Esophagus squamous epithelium (tissue), 5 donors: ENCODE results near the gene METTL22. TPM values are rescaled to one million over a fixed set of nuclear protein-coding genes. Genes with fewer than 3 reads are reported as not detected.

Experiments
- DNase-seq: peaks from one replicate; lab custom pipeline; 2025; lab: John Stamatoyannopoulos, UW
- H3K27ac ChIP-seq, 4 donors: fragments of 200-600 bp; sonication (generic); one replicate each; pipeline ENCODE4 v1.5.1; 2016 to 2019; ENCODE audit warnings: mild to moderate bottlenecking in 1 of 4
- H3K27me3 ChIP-seq, 4 donors: fragments of 200-600 bp; sonication (generic); 1 replicate in 3 of 4; 2 replicates in 1 of 4; pipeline versions ENCODE4 v1.5.1 to v1.6.0; 2017 to 2021; ENCODE audit warnings: antibody characterized with exemption in 1 of 4
- H3K36me3 ChIP-seq, 3 donors: fragments of 200-600 bp; sonication (generic); one replicate each; pipeline ENCODE4 v1.5.1; 2016 to 2019
- H3K4me1 ChIP-seq, 3 donors: fragments of 200-600 bp; sonication (generic); one replicate each; pipeline ENCODE4 v1.5.1; 2017 to 2019
- H3K4me3 ChIP-seq, 4 donors: fragments of 200-600 bp; sonication (generic); 1 replicate in 3 of 4; 2 replicates in 1 of 4; pipeline ENCODE4 v1.5.1; 2016 to 2019; ENCODE audit warnings: mild to moderate bottlenecking in 2 of 4, moderate library complexity in 1 of 4
- H3K9me3 ChIP-seq, 3 donors: fragments of 200-600 bp; sonication (generic); one replicate each; pipeline ENCODE4 v1.5.1; 2016 to 2019
- CTCF ChIP-seq, 6 experiments: fragments of 450-650 bp in 4 of 6; fragments of 200-600 bp in 2 of 6; sonication (generic) in 2 of 6; IDR thresholded peaks; one replicate each; pipeline ENCODE4 v1.5.1; 2016 to 2019; ENCODE audit warnings: antibody characterized with exemption in 6 of 6, mild to moderate bottlenecking in 4 of 6, moderate library complexity in 4 of 6
- POLR2A ChIP-seq, 4 donors: fragments of 450-650 bp; IDR thresholded peaks; one replicate each; pipeline ENCODE4 v1.6.1; 2017; ENCODE audit warnings: antibody characterized with exemption in 4 of 4, mild to moderate bottlenecking in 4 of 4, moderate library complexity in 3 of 4
- WGBS, 2 donors: methylation state at CpG; one replicate each; pipeline ENCODE4 v1.1.5; 2018; 5-methylcytosine and 5-hydroxymethylcytosine counted together
- intact Hi-C: fragments of 100-400 bp; cut with DNase I; formaldehyde crosslinking; loops from one replicate; pipeline ENCODE4 v1.15.0; 2022
- total RNA-seq, 4 donors: library from RNA; depleted of rRNA; stranded (reverse); fragments of >200 nt; gene quantifications; one replicate each; pipeline ENCODE4 v1.1.0, GENCODE V29; 2016
- donor health status: DM: yes; HTN: yes; CAD: no.

The METTL22 gene
- total RNA-seq, 4 donors from 2014 or later = 4.9 to 28.4 (median 13.0) TPM

DNA sequence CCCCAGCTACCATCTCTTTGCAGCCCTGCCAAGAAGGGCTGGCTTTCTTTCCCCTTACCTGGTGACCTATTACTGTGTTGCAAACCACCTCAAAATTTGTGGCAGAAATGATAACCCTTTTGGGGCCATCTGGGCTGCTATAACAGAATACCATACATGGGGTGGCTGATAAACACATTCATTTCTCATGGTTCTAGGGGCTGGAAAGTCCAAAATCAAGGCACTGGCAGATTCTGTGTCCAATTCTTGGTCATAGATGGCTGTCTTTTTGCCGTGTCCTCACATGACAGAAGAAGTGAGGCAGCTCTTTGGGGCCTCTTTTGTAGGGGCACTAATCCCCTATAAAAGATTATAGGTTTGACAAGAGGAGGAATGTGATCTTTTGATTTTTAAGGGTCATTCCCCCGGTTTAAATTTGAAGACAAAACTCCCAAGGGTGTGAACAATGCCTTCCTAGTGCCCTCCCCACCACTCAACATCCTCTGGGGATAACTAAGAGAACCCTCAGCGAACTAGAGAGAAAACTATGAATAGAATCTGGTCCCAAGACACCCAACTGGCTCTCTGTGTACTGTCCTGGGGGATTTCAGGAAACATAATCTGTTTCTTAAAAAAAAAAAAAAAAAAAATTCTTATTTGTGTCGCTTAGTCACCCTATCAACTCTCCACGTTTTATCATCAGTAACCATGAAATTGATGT, 1.7 kb upstream of the METTL22 start:
- Histone ChIP-seq H3K27me3 (peaks cover 0 to 12% (median 0%) of the 10 kb centered on the region in 4 donors), H3K9me3 (no peaks in the 10 kb centered on the region), H3K36me3 (peaks cover 0 to 11% (median 0%) of the 10 kb centered on the region in 3 donors), H3K27ac (no peak overlapping the region), H3K4me1 (peaks cover 3 to 33% (median 20%) of the 10 kb centered on the region in 3 donors), H3K4me3 (no peak overlapping the region)
- no peak for DNase-seq
- no peak for TF ChIP-seq CTCF (IDR thresholded peaks at IDR 0.05)
- no peak for TF ChIP-seq POLR2A (IDR thresholded peaks at IDR 0.05)
- WGBS, 2 donors = 36 to 65% methylated on average over 4 to 5 of the region's 5 CpGs
- intact Hi-C loops = no loop called here

DNA sequence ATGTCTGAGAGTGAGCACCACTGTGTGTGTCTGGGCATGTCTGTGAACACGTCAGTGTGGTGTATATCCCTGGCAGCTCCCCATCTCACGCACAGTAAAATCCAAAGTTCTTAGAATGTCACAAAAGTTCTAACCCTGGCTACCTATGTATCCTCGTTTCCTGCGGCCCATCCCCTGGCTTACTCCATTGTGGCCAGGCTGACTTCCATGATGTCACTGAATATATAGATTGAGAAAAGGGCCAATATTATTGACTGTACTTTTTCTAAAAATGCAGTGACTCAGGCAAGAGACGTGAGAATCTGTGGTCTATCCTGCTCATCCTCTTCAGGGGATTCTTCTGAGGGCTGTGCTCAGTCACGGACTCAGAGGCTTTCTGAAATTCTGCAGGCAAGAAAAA, 963 bp upstream of the METTL22 start:
- peak overlapping the region in 2 of 4 donors; percentile 92 to 95 for H3K27ac ChIP-seq
- no peak overlapping the region for H3K4me3 ChIP-seq
- no peak for TF ChIP-seq POLR2A (IDR thresholded peaks at IDR 0.05)
- no peak for TF ChIP-seq CTCF (IDR thresholded peaks at IDR 0.05)
- H3K4me1 ChIP-seq = peaks cover 3 to 33% (median 20%) of the 10 kb centered on the region in 3 donors
- peaks cover 0 to 18% (median 0%) of the 10 kb centered on the region in 3 donors for H3K36me3 ChIP-seq
- DNase-seq = no peak
- 31 to 61% methylated on average over 4 to 6 of the region's 6 CpGs for WGBS, 2 donors
- H3K27me3 ChIP-seq = peaks cover 0 to 8% (median 0%) of the 10 kb centered on the region in 4 donors
- H3K9me3 ChIP-seq = no peaks in the 10 kb centered on the region
- intact Hi-C loops = no loop called here

- 24 to 33% methylated on average over 7 to 8 of the region's 12 CpGs for WGBS, 2 donors
Measured at GRCh38 chr16:8621222-8621571, 301 bp upstream of the METTL22 start.

GRCh38 chr16:8622315-8622656, 788 bp downstream of the METTL22 start:
- no peaks in the 10 kb centered on the region for H3K27me3 ChIP-seq
- TF ChIP-seq CTCF (IDR thresholded peaks at IDR 0.05) = no peak
- no peak for TF ChIP-seq POLR2A (IDR thresholded peaks at IDR 0.05)
- no peaks in the 10 kb centered on the region for H3K9me3 ChIP-seq
- peaks cover 4 to 36% (median 11%) of the 10 kb centered on the region in 3 donors for H3K36me3 ChIP-seq
- WGBS, 2 donors = 2 to 5% methylated on average over 4 of the region's 4 CpGs
- peaks cover 3 to 33% (median 20%) of the 10 kb centered on the region in 3 donors for H3K4me1 ChIP-seq
- peak overlapping the region in 3 of 4 donors; percentile 92 to 95 (median 94) for H3K27ac ChIP-seq
- intact Hi-C loops = no loop called here
- no peak for DNase-seq
- H3K4me3 ChIP-seq = peak overlapping the region; percentile 83 to 95 (median 90)

More at GRCh38 chr16:8621222-8621571, 301 bp upstream of the METTL22 start:
- intact Hi-C loops = no loop called here
- Histone ChIP-seq H3K27ac (peak overlapping the region; percentile 88 to 95 (median 93)), H3K4me1 (peaks cover 3 to 33% (median 20%) of the 10 kb centered on the region in 3 donors), H3K9me3 (no peaks in the 10 kb centered on the region), H3K36me3 (peaks cover 0 to 25% (median 2%) of the 10 kb centered on the region in 3 donors), H3K27me3 (peaks cover 0 to 1% (median 0%) of the 10 kb centered on the region in 4 donors), H3K4me3 (peak overlapping the region; percentile 83 to 95 (median 90))
- TF ChIP-seq CTCF (IDR thresholded peaks at IDR 0.05) = no peak
- TF ChIP-seq POLR2A (IDR thresholded peaks at IDR 0.05) = no peak
- no peak for DNase-seq

GRCh38 chr16:8623634-8624033, 2.1 kb downstream of the METTL22 start:
- no peak for DNase-seq
- Histone ChIP-seq H3K4me3 (no peak overlapping the region), H3K4me1 (peaks cover 3 to 33% (median 20%) of the 10 kb centered on the region in 3 donors), H3K27ac (no peak overlapping the region), H3K9me3 (no peaks in the 10 kb centered on the region), H3K27me3 (no peaks in the 10 kb centered on the region), H3K36me3 (peaks cover 6 to 49% (median 16%) of the 10 kb centered on the region in 3 donors)
- TF ChIP-seq CTCF (IDR thresholded peaks at IDR 0.05) = no peak
- TF ChIP-seq POLR2A (IDR thresholded peaks at IDR 0.05) = no peak
- intact Hi-C loops = no loop called here
